Measurements from ENCODE around the gene COL28A1. TPM values are rescaled to one million over a fixed set of nuclear protein-coding genes. Genes with fewer than 3 reads are reported as not detected.

Gene COL28A1
- total RNA-seq, 1 donor from 2014 or later = 0.28 TPM

DNA sequence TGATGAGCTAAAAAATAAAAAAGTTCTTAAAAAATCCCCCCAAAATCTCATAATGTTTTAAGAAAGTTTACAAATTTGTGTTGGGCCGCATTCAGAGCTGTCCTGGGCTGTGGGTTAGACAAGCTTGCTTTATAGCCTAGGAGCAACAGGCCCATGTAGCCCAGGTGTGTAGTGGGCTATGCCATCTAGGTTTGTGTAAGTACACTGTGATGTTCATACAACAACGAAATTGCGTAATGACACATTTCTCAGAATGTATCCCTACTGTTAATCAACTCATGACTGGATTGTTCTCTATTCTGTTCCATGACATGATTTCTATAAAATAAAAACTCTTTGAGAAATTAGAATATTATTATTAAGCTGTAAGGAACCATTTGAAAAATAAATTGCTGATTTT lies 44.0 kb upstream of the COL28A1 start:
- peaks cover 2% of the 10 kb centered on the region for H3K36me3 Mint-ChIP-seq (ENCODE audit: low read depth)
- TF ChIP-seq, protein P1, sequence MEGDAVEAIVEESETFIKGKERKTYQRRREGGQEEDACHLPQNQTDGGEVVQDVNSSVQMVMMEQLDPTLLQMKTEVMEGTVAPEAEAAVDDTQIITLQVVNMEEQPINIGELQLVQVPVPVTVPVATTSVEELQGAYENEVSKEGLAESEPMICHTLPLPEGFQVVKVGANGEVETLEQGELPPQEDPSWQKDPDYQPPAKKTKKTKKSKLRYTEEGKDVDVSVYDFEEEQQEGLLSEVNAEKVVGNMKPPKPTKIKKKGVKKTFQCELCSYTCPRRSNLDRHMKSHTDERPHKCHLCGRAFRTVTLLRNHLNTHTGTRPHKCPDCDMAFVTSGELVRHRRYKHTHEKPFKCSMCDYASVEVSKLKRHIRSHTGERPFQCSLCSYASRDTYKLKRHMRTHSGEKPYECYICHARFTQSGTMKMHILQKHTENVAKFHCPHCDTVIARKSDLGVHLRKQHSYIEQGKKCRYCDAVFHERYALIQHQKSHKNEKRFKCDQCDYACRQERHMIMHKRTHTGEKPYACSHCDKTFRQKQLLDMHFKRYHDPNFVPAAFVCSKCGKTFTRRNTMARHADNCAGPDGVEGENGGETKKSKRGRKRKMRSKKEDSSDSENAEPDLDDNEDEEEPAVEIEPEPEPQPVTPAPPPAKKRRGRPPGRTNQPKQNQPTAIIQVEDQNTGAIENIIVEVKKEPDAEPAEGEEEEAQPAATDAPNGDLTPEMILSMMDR (conservative IDR thresholded peaks at IDR 0.05) = no peak
- H3K4me1 Mint-ChIP-seq = no peaks in the 10 kb centered on the region
- H3K4me3 Mint-ChIP-seq = no peak overlapping the region
- DNase-seq (ENCODE audit: low read depth, low spot score) = no peak
- no peak overlapping the region for H3K27ac Mint-ChIP-seq (ENCODE audit: unreplicated experiment)
- no peaks in the 10 kb centered on the region for H3K27me3 Mint-ChIP-seq (ENCODE audit: low read depth)
- H3K9me3 Mint-ChIP-seq = no peaks in the 10 kb centered on the region

DNA sequence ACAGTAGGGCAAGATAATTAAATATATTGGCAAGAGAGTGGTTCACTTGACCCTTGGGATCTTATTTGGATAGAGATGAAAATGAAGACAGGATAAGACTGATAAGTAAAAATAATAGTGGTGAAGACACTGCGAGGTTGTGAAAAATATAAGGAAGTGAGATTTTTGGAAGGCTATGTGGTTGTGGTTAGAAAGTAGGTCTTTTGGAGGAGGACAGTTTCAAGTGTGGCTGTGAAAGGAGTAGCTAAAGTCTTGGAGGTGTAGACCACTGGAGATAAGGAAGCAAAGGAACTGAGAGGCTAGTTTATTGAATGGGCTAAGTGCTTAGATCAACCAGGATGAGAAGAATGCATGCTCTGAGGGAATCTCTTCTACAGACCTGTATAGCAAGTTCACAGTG lies 42.2 kb upstream of the COL28A1 start:
- Mint-ChIP-seq H3K4me3 (no peak overlapping the region), H3K4me1 (no peaks in the 10 kb centered on the region), H3K27ac (ENCODE audit: unreplicated experiment) (no peak overlapping the region), H3K36me3 (ENCODE audit: low read depth) (peaks cover 16% of the 10 kb centered on the region), H3K27me3 (ENCODE audit: low read depth) (no peaks in the 10 kb centered on the region), H3K9me3 (no peaks in the 10 kb centered on the region)
- no peak for DNase-seq (ENCODE audit: low read depth, low spot score)
- TF ChIP-seq, protein P1 (conservative IDR thresholded peaks at IDR 0.05) = no peak

DNA sequence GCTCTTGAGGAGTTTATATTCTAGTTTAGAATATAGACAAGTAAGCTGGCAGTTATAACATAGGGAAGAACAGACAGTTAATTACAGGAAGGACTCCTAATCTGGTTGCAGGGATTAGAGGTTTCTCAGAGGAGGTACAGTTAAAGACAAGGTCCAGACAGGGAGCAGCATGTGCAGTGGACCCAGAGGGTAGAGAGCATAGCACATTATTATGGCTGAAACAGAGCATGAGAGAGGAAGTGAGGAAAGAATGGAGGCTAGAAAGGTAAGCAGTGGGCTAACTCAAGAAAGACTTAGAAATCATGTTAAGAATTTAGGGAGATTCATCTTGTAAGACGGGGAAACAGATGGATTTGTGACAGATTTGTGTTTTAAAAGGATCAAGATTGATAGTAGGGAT lies 40.7 kb upstream of the COL28A1 start:
- H3K27me3 Mint-ChIP-seq (ENCODE audit: low read depth) = no peaks in the 10 kb centered on the region
- no peaks in the 10 kb centered on the region for H3K9me3 Mint-ChIP-seq
- no peaks in the 10 kb centered on the region for H3K4me1 Mint-ChIP-seq
- no peak overlapping the region for H3K27ac Mint-ChIP-seq (ENCODE audit: unreplicated experiment)
- H3K4me3 Mint-ChIP-seq = no peak overlapping the region
- TF ChIP-seq, protein P1 (conservative IDR thresholded peaks at IDR 0.05) = no peak
- peaks cover 21% of the 10 kb centered on the region for H3K36me3 Mint-ChIP-seq (ENCODE audit: low read depth)
- DNase-seq (ENCODE audit: low read depth, low spot score) = no peak

DNA sequence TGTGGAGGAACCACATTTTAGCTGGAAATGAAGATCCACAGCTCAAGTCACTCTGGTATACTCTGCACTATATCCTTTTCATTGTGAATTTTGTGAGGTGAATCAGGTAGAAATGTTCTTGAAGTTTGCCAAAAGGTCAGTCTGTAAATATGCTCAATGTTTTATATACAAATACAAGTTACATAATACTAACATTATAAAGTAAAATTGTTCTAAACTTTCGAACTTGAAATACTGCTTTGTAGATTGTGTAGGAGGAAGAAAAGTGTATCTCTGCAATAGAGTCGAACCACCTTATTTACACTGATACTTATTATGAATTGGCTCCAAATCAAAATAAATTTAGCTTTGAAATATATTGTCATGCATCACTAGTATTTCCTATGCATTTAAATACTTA lies 38.0 kb upstream of the COL28A1 start:
- TF ChIP-seq, protein P1 (conservative IDR thresholded peaks at IDR 0.05) = no peak
- H3K4me1 Mint-ChIP-seq = peaks cover 10% of the 10 kb centered on the region
- H3K4me3 Mint-ChIP-seq = no peak overlapping the region
- DNase-seq (ENCODE audit: low read depth, low spot score) = no peak
- H3K27me3 Mint-ChIP-seq (ENCODE audit: low read depth) = no peaks in the 10 kb centered on the region
- H3K36me3 Mint-ChIP-seq (ENCODE audit: low read depth) = peaks cover 37% of the 10 kb centered on the region
- H3K27ac Mint-ChIP-seq (ENCODE audit: unreplicated experiment) = no peak overlapping the region
- peaks cover 6% of the 10 kb centered on the region for H3K9me3 Mint-ChIP-seq

DNA sequence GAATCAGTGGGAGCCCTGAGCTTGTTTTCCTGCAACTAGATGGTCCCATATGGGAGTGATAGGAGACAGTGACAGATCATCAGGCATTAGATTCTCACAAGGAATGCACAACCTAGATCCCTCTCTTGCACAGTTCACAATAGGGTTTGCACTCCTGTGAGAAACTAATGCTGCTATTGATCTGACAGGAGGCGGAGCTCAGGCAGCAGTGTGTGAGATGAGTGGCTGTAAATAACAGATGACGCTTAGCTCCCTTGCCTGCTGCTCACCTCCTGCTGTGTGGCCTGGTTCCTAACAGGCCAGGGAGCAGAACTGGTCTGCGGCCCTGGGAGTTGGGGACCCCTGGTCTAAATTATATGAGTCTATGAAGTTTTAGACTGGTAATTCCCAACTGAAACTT lies 34.9 kb upstream of the COL28A1 start:
- Mint-ChIP-seq H3K9me3 (peaks cover 6% of the 10 kb centered on the region), H3K27me3 (ENCODE audit: low read depth) (no peaks in the 10 kb centered on the region), H3K36me3 (ENCODE audit: low read depth) (peaks cover 37% of the 10 kb centered on the region), H3K4me1 (peaks cover 24% of the 10 kb centered on the region), H3K27ac (ENCODE audit: unreplicated experiment) (no peak overlapping the region), H3K4me3 (peak overlapping the region; percentile 56)
- TF ChIP-seq, protein P1 (conservative IDR thresholded peaks at IDR 0.05) = no peak
- no peak for DNase-seq (ENCODE audit: low read depth, low spot score)

DNA sequence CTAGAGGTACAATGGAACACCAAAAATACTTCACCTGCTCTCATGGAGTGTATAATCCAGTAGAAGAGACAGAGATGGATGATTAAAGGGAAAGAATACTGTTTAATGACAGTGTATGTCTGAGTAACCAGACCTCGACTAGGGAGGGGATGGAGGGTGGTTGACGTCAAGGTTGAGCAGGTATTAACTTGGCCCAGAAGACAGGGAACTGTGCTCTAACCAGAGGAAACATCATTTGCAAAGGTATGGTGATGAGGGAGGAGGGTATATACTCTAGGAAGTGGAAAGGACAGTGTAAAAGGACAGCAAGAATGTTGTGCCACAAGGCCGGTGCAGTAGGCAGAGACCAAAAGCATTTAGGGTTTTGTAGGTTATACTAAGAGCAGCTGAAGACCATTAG lies 33.9 kb upstream of the COL28A1 start:
- Mint-ChIP-seq H3K9me3 (peaks cover 6% of the 10 kb centered on the region), H3K27ac (ENCODE audit: unreplicated experiment) (no peak overlapping the region), H3K4me3 (peak overlapping the region; percentile 85), H3K27me3 (ENCODE audit: low read depth) (no peaks in the 10 kb centered on the region), H3K4me1 (peaks cover 24% of the 10 kb centered on the region), H3K36me3 (ENCODE audit: low read depth) (peaks cover 37% of the 10 kb centered on the region)
- TF ChIP-seq, protein P1 (conservative IDR thresholded peaks at IDR 0.05) = no peak
- no peak for DNase-seq (ENCODE audit: low read depth, low spot score)

All from neural crest cell (in vitro differentiated cells).